WI38 (cell line): ENCODE measurements around the gene E2F2.

Source experiments
- H3K4me3 ChIP-seq: 2 replicates; pipeline ENCODE4 v1.5.1; 2011; ENCODE audit warnings: low read depth, mild to moderate bottlenecking, control low read depth, low read length
- CTCF ChIP-seq: IDR thresholded peaks from 2 replicates; pipeline ENCODE4 v1.5.1; 2012; ENCODE audit warnings: low read depth, mild to moderate bottlenecking, control low read depth, low read length

Gene E2F2

GRCh38 chr1:23469372-23469982, 61.6 kb downstream of the E2F2 start:
- no peak for TF ChIP-seq CTCF

GRCh38 chr1:23466423-23466989, 64.5 kb downstream of the E2F2 start:
- H3K4me3 ChIP-seq = no peak overlapping the region
- TF ChIP-seq CTCF = no peak

More at GRCh38 chr1:23469372-23469982, 61.6 kb downstream of the E2F2 start:
- H3K4me3 ChIP-seq = no peak overlapping the region

- H3K4me3 ChIP-seq = no peak overlapping the region
- TF ChIP-seq CTCF = no peak
Measured at GRCh38 chr1:23463286-23463685, 67.7 kb downstream of the E2F2 start.

GRCh38 chr1:23462766-23463165, 68.3 kb downstream of the E2F2 start:
- TF ChIP-seq CTCF = no peak
- H3K4me3 ChIP-seq = no peak overlapping the region

- no peak for TF ChIP-seq CTCF
- H3K4me3 ChIP-seq = no peak overlapping the region
Measured at GRCh38 chr1:23461050-23461449, 70.0 kb downstream of the E2F2 start.

- no peak overlapping the region for H3K4me3 ChIP-seq
- no peak for TF ChIP-seq CTCF
Measured at GRCh38 chr1:23460519-23460918, 70.5 kb downstream of the E2F2 start.

GRCh38 chr1:23459338-23459757, 71.7 kb downstream of the E2F2 start:
- no peak for TF ChIP-seq CTCF
- H3K4me3 ChIP-seq = no peak overlapping the region
